HL-60 (cell line): ENCODE measurements around the gene VOPP1.

Experiments used
- CTCF ChIP-seq: IDR thresholded peaks from one replicate; pipeline ENCODE4 v1.5.1; 2011; ENCODE audit warnings: low read length, control low read depth, inconsistent platforms; ENCODE audit not compliant: insufficient read depth
- SPI1 ChIP-seq: IDR thresholded peaks from 2 replicates; pipeline ENCODE4 v1.6.1; 2012; ENCODE audit warnings: low read depth, mild to moderate bottlenecking, borderline replicate concordance

- no peak for TF ChIP-seq CTCF
- TF ChIP-seq SPI1, result no peak
Observed at GRCh38 chr7:55504093-55504859, 68.0 kb downstream of the VOPP1 start.
